Brain pericyte (primary cell): Measurements from ENCODE around the gene OVOL2.

Experiments used
- DNase-seq: peaks from one replicate; pipeline ENCODE4 v3.0.0-alpha.2; 2012; ENCODE audit warnings: low read depth, low spot score

The OVOL2 gene

GRCh38 chr20:18012901-18013300 is 44.8 kb downstream of the OVOL2 start:
- DNase-seq: no peak

DNA sequence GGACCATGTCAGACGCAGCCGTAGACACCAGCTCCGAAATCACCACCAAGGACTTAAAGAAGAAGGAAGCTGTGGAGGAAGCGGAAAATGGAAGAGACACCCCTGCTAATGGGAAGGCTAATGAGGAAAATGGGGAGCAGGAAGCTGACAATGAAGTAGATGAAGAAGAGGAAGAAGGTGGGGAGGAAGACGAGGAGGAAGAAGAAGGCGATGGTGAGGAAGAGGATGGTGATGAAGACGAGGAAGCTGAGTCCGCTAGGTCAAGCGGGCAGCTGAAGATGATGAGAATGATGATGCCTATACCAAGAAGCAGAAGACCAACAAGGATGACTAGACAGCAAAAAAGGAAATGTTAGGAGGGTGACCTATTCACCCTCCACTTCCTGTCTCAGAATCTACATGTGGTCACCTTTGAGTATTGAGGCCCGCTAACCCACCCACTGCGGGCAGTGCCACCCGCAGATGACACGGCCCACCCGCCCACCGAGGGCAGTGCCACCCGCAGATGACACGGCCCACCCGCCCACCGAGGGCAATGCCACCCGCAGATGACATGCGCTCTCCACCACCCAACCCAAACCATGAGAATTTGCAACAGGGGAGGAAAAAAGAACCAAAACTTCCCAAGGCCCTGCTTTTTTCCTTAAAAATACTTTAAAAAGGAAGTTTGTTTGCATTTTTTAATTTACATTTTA is 45.6 kb downstream of the OVOL2 start:
- no peak for DNase-seq

- DNase-seq: no peak
Measured at GRCh38 chr20:18011482-18011881, 46.2 kb downstream of the OVOL2 start.

DNA sequence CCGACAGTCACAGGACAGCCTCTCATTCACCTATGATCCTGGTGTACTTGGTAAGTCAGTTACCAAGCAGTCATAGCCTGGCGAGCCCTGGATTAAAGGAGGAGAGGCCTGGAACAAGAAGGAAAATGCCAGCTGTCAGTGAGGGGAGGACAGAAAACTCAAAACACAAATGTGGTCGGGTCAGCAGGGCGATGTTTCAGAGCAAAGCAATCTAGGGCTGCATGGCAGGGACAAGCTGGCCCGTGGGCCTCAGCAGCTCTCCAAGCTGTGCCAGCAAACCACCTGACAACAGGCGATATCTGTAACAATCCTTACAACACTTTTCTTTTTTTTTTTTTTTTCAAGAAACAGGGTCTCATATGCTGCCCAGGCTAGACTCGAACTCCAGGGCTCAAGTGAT is 48.6 kb downstream of the OVOL2 start:
- DNase-seq: no peak

DNA sequence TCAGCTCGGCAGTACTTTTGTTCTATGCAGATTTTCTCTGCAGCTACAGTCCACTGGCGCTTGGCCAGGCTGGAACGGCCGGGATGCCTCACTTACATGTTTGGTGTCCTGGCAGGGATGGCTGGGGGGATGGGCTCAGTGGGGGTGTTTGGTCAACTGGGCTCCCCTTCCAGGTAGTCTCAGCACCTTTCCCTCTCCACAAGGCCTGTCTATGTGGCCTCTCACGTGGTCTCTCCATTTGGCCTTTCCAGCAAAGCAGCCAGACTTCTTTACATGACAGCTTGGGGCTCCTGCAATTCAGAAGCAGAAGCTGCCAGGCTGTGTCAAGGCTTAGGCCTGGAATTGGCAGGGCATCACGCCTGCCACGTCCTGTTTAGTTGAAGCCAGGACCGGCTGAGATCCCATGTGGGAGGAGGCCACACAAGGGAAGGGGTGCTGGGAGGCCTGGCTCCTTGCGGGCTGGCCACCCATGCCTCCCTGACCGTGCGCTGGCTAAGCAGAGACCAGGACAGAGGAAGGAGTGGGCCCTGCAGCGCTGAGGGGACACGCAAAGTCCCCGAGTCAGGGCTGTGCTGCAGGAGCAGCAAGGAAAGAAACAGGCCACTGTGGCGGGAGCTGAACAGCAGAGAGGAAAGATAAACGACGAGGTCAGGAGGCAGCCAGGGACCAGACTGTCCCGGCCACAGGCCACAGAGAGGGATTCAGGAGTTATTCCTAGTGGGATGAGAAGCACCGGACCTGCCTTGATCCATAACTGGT is 50.0 kb downstream of the OVOL2 start:
- DNase-seq: no peak

- no peak for DNase-seq
Measured at GRCh38 chr20:18006684-18007083, 51.0 kb downstream of the OVOL2 start.

DNA sequence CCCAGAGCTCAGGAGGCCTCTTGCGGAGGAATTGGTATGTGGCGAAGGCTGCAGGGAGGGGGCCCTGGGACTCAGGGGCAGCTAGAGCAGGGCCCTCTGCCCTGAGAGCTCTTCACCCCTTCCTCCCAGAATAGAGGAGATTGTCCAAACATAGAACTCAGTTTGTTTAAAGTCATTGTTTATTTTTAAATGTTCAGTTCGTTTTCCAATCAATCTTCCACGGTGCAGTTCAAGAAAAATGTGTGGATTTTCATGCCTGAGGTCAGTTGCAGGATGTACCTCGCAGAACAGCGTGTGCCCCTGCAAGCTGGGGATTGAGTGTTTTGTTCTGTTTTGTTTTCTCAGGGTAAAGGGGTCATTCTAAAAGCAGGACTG is 51.7 kb downstream of the OVOL2 start:
- peak; percentile 31 for DNase-seq

DNA sequence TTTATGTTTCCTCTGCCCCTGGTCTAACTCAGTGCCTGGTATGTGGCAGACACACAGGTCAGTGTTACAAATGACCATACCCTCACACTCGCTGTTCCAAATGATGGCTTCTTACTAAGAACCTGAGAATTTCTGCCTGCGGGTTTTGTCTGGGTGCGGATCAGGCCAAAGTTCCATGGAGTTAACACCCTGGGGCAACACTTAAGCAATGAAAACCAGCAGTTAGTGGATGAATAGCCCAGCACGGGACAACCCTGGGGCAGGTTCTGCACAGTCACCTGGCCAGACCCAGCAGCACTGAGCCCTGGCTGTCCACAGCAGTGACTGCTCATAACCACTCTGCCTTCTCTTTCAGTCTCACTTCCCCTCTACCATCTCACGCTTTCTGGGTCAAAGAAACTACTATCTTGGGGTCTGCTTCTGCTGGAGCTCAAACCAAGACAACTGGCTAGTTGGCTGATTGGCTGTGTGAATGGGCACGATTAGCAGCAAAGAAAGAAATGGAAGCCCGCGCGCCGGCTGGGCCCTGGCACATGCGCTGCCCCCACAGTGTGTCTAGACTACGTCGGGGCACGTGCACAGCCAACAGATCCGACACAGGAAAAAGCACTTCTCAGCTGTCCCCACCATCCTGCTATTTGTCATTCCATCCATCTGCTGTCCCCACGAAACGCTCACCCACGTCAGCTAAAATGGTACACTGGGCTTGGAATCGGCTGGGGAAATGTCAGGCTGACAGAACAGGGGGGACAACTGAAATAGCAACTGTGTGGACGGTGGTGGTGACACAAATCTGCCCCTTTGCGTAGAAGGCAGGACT is 52.3 kb downstream of the OVOL2 start:
- no peak for DNase-seq

- no peak for DNase-seq
Measured at GRCh38 chr20:18004384-18005031, 53.2 kb downstream of the OVOL2 start.

DNA sequence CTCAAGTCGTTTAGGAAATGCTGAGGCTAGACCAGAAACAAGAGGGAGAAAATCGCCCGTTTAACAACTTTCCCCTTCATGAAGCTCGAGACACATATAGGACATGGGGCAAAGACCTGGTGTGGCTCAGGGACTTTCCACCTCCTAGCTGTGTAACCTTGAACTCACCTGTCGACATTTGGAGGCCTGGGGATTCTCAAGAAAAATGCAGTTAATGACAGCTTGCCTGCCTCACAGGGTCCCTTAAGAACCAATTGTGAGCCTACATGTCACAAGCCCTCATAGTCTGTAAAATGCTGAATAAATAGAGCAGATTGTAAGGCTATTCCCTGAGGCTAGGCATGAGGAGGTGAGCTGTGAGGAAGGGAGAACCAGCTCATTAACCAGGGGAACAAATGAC is 53.8 kb downstream of the OVOL2 start:
- no peak for DNase-seq

DNA sequence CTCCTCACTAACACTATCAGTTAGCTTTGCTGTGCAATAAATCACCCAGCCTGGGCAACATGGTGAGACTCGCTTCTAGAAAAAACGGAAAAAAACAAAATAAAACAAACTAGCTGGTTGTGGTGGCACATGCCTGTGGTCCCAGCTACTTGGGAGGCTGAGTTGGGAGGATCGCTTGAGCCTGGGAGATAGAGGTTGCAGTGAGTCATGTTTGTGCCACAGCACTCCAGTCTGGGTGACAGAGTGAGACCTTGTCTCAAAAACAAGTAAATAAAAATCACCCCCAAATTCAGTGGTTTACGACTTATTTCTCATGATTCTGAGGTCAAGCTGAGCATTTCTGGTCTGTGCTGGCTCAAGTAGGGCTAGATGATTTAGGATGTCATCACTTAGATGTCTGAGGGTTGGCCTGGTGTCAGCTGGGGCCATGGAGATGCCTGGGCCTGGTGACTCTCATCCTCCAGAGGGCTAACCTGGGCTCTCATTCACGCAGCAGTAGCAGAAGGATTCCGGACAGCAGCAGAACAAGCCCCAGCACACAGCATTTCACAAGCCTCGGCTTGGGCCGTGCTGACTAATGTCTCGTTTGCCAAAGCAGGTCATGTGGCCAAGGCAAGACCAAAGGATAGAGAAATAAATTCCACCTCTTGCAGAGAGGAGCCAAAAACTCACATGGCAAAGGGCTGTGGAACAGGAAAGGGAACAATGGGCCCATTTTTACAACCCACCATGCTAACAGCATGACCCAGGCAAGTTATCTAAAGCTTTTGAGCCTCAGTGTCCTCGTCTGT is 56.4 kb downstream of the OVOL2 start:
- no peak for DNase-seq

GRCh38 chr20:17999566-17999965 is 58.1 kb downstream of the OVOL2 start:
- no peak for DNase-seq

DNA sequence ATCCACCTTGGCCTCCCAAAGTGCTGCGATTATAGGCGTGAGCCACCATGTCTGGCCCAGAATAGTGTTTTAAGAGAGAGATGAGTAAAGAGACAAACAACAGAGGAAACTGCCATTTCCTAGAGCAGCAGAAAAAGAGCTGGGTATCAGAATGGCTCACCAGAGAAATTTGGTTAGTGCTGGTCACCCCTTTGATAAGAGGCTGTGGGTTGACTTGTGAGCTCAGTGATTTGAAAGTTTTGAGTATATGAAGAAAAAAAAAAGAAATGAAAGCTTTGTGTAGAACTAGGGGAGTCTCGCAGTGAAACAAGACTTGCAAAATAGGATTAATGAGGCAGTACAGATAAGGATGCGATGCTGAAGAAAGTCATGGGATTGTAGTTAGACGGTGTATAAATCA is 59.3 kb downstream of the OVOL2 start:
- no peak for DNase-seq

- DNase-seq: peak; percentile 13
Measured at GRCh38 chr20:17995967-17996819, 61.5 kb downstream of the OVOL2 start.

DNA sequence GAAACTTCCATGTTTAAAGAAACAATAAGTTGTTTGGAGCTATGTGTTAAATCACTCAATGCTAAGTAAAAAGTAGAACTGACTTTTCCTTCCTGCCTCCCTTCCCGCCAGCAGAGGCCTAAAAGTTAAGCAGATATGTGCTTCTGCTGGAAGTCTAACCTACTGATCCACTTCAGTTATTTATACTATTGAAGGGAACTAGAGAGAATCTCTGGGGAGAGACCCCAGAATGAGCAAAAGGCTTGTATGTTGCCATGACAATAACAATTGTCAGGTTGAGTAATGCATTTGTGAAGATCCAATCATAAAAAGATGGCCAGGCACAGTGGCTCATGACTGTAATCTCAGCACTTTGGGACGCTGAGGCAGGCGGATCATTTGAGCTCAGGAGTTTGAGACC is 64.2 kb downstream of the OVOL2 start:
- DNase-seq: no peak

DNA sequence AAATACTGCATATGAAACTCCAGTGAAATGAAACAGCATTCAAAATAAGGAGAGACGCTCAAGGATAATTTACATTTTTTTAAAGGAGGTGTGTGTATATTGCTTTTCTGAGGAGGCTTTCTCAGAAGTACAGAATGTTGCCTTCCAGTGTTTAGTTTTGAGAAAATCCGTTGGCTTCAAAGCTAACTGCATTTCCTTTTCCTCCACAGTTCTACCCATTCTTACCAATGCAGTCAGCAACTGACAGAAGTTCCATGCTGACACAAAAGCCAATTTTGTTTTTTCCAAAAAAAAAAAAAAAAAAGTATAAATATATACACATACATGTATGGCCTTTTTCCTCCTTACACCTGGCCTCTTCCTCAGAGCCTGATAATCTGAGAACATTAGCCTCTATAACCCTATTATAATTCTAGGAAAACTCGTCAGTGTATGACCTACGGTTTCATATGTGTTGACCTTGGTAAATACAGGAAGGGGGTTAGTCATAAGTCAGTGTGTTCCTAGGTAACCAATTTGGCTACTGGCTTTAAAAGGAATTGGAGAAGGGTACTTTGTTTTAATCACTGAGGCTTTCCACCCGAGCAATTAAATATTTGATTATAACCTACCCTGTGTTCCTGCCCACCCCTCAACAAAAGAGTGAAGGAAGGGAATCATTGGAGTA is 64.7 kb downstream of the OVOL2 start:
- no peak for DNase-seq

- DNase-seq: no peak
Measured at GRCh38 chr20:17992224-17992637, 65.5 kb downstream of the OVOL2 start.

GRCh38 chr20:17990278-17990972 is 67.3 kb downstream of the OVOL2 start:
- no peak for DNase-seq

- DNase-seq: no peak
Measured at GRCh38 chr20:17987988-17988387, 69.7 kb downstream of the OVOL2 start.
